ENCODE data around the gene ZNF507. TPM values are rescaled to one million over a fixed set of nuclear protein-coding genes. Genes with fewer than 3 reads are reported as not detected.
"Not testable (repeated sequence)": the region's sequence is repeated elsewhere in the genome, so short reads cannot be mapped to it uniquely, and the experiment has no call there.

Gene ZNF507
- total and polyA plus RNA-seq, 8 donors = 3.5 to 14.7 (median 8.9) TPM

DNA sequence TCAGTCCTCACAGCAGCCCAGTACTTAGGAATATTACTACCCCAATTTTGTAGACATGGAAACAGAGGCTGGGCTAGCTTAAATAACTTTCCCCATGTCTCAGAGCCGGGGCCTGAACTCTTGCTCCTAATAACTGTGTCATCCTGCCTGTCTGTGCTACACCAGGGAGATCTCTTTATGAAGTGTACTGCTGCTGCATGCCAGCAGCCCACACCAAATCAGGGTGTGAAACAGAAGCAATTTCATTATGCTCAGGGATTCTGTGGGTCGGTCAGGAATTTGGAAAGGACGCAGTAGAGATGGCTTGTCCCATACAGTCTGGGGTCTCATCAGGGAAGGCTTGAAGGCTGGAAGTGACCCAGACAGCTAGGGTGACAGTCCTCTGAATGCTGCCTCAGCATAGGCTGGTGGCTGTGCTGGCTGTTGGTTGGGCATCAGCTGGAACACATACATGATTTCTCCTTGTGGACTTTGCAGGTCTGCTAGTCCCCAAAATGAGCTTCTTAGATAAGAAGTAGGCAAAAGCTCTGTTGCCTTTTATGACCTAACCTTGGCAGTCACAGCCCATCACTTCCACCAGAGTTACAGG is 22.6 kb downstream of the ZNF507 start:
- H3K4me1 ChIP-seq = peaks cover 7 to 15% (median 8%) of the 10 kb centered on the region in 3 donors
- H3K4me3 ChIP-seq = no peak overlapping the region
- 96% methylated on average over 3 of the region's 3 CpGs for WGBS, 2 donors
- H3K36me3 ChIP-seq = peaks cover 0 to 5% (median 0%) of the 10 kb centered on the region in 3 donors
- H3K27me3 ChIP-seq = no peaks in the 10 kb centered on the region
- H3K9me3 ChIP-seq = no peaks in the 10 kb centered on the region
- H3K27ac ChIP-seq = no peak overlapping the region
- TF ChIP-seq, protein P1, sequence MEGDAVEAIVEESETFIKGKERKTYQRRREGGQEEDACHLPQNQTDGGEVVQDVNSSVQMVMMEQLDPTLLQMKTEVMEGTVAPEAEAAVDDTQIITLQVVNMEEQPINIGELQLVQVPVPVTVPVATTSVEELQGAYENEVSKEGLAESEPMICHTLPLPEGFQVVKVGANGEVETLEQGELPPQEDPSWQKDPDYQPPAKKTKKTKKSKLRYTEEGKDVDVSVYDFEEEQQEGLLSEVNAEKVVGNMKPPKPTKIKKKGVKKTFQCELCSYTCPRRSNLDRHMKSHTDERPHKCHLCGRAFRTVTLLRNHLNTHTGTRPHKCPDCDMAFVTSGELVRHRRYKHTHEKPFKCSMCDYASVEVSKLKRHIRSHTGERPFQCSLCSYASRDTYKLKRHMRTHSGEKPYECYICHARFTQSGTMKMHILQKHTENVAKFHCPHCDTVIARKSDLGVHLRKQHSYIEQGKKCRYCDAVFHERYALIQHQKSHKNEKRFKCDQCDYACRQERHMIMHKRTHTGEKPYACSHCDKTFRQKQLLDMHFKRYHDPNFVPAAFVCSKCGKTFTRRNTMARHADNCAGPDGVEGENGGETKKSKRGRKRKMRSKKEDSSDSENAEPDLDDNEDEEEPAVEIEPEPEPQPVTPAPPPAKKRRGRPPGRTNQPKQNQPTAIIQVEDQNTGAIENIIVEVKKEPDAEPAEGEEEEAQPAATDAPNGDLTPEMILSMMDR (IDR thresholded peaks at IDR 0.05) = no peak
- ATAC-seq = no peak
- intact Hi-C loops (cut with DNase I) = no loop called here
- FAIRE-seq = no peak
- no peak for DNase-seq

DNA sequence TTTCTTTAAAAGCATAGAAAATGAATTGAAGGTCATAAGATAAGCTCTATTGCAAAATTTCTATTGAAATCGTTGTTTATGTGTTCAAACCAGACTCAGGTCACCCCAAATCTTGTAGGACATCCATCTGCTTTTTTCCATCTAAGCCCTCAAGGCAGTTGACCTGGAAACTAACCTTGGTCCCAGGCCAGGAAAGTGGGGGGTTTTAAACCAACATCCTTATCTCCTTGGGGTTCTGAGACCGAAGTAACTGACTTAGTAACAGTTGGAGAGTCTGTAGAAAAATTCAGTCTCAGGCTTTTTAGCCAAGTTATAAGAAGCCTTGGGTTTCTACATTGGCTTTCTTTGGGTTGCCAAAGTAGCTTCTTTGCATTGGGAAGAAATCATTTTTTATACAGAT is 23.4 kb downstream of the ZNF507 start:
- FAIRE-seq (no peak), ATAC-seq (no peak), DNase-seq (no peak)
- intact Hi-C loops (cut with DNase I) = no loop called here
- no peak overlapping the region for H3K4me3 ChIP-seq
- no peaks in the 10 kb centered on the region for H3K9me3 ChIP-seq
- peaks cover 1 to 11% (median 9%) of the 10 kb centered on the region in 3 donors for H3K4me1 ChIP-seq
- H3K27me3 ChIP-seq = no peaks in the 10 kb centered on the region
- peaks cover 0 to 5% (median 0%) of the 10 kb centered on the region in 3 donors for H3K36me3 ChIP-seq
- H3K27ac ChIP-seq = no peak overlapping the region
- TF ChIP-seq, protein P1 (IDR thresholded peaks at IDR 0.05) = no peak
- WGBS, 2 donors = 34 to 39% methylated on average over 2 of the region's 2 CpGs

DNA sequence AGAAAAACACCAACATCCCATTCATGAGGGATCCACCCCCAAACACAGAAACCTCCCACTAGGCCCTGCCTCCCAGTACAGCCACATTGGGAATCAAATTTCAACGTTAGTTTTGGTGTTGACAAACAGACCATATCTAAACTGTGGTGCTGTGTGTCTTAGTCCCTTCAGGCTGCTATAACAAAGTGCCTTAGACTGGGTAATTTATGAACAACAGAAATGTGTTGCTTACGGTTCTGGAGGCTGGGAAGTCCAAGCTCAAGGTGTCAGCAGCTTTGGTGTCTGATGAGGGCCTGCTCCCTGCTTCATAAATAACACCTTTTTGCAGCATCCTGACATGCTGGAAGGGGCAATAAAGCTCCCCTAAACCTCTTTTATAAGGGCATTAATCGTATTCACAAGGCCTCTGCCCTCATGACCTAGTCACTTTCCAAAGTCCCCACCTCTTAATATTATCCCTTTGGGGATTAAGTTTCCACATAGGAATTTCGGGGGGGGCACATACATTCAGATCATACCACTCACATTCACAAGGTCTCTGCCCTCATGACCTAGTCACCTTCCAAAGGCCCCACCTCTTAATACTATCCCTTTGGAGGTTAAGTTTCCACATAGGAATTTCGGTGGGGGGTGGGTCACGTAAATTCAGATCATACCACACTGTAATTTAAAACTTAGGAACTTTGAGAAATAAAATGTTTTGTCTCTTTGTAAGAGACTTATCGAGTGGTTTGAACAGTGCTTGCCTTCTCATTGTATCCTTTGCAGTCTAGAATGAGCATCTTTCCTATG is 27.5 kb downstream of the ZNF507 start:
- Histone ChIP-seq H3K27ac (peak overlapping the region; percentile 34 to 73 (median 48)), H3K4me1 (peaks cover 0 to 11% (median 4%) of the 10 kb centered on the region in 3 donors), H3K27me3 (no peaks in the 10 kb centered on the region), H3K36me3 (no peaks in the 10 kb centered on the region), H3K9me3 (no peaks in the 10 kb centered on the region), H3K4me3 (no peak overlapping the region)
- FAIRE-seq = no peak
- no peak for DNase-seq
- ATAC-seq = peak in 1 of 4 donors; percentile 7
- WGBS, 2 donors = 82 to 86% methylated on average over 7 of the region's 7 CpGs
- intact Hi-C loops (cut with DNase I) = no loop called here
- TF ChIP-seq, protein P1 (IDR thresholded peaks at IDR 0.05) = no peak

DNA sequence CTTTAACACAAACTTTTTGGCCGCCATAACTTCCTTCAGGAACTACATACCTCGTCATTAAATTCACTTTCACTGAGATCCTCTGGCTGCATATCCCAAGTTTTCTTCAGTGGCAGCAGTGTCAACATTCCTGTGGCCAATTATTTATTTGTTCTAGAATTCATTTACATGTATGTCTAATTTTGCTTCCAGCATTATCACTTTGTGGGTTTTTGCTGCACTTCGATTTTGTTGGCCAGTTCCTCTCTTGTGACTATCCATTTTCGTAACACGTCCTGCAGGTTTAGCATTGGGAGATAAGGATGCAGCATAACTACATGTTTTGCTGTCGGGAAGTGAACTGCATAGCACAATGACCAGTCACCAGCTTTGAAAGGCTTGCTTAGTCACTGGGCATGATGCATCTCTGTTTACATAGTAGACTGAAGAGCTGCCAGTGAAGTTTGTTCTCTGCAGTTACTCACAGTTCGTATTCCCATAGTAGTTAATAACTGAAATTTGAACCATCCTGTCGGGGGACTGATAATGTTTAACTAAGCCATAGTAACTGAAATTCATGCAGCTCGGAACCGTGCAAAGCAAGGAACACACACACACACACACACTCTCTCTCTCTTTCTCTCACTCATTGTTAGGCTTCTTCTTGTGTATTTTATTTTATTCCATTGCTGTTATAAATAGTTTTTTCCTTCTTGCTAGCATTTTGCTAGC is 28.3 kb downstream of the ZNF507 start:
- TF ChIP-seq, protein P1 (IDR thresholded peaks at IDR 0.05) = no peak
- Histone ChIP-seq H3K4me3 (no peak overlapping the region), H3K36me3 (no peaks in the 10 kb centered on the region), H3K9me3 (no peaks in the 10 kb centered on the region), H3K27me3 (no peaks in the 10 kb centered on the region), H3K4me1 (peaks cover 0 to 11% (median 4%) of the 10 kb centered on the region in 3 donors), H3K27ac (peak overlapping the region; percentile 34 to 73 (median 48))
- ATAC-seq = peak; percentile 97 to 99 (median 98)
- peak in 3 of 6 donors; percentile 50 to 74 (median 62) for DNase-seq
- 31 to 33% methylated on average over 10 of the region's 10 CpGs for WGBS, 2 donors
- intact Hi-C loops (cut with DNase I) = no loop called here
- FAIRE-seq = peak; percentile 60

DNA sequence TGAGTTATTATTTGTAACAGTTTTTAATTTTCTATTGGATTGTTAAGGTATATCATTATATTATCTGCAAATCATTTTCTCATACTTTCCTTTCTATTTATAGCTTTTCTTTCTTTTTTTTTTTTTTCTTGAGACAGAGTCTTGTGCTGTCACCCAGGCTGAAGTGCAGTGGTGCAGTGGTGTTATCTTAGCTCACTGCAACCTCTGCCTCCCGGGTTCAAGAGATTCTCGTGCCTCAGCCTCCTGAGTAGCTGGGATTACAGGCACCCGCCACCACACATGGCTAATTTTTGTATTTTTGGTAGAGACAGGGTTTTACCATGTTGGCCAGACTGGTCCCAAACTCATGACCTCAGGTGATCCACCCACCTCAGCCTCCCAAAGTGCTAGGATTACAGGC is 29.0 kb downstream of the ZNF507 start:
- H3K9me3 ChIP-seq; FAIRE-seq; ATAC-seq; DNase-seq; intact Hi-C loops (cut with DNase I); H3K36me3 ChIP-seq; H3K27me3 ChIP-seq; H3K4me3 ChIP-seq: not testable (repeated sequence)
- 72 to 79% methylated on average over 3 of the region's 3 CpGs for WGBS, 2 donors
- Histone ChIP-seq H3K27ac (peak overlapping the region in 3 of 4 donors; percentile 30 to 55 (median 47)), H3K4me1 (peaks cover 0 to 11% (median 4%) of the 10 kb centered on the region in 3 donors)

DNA sequence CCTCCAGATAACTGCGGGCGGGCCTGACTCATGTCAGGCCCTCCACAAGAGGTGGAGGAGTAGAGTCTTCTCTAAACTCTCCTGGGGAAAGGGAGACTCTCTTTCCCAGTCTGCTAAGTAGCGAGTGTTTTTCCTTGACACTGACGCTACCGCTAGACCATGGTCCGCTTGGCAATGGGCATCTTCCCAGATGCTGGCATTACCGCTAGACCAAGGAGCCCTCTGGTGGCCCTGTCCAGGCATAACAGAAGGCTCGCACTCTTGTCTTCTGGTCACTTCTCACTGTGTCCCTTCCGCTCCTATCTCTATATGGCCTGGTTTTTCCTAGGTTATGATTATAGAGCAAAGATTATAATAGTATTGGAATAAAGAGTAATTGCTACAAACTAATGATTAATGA is 31.7 kb downstream of the ZNF507 start:
- intact Hi-C loops (cut with DNase I); H3K4me3 ChIP-seq; FAIRE-seq; H3K9me3 ChIP-seq; DNase-seq; H3K36me3 ChIP-seq; H3K27ac ChIP-seq; H3K27me3 ChIP-seq; ATAC-seq: not testable (repeated sequence)
- 96 to 97% methylated on average over 9 of the region's 9 CpGs for WGBS, 2 donors
- H3K4me1 ChIP-seq = peaks cover 0 to 11% (median 4%) of the 10 kb centered on the region in 3 donors

All from pancreas (tissue), 10 donors.